ENCODE data around the gene INTS3. TPM values are rescaled to one million over a fixed set of nuclear protein-coding genes. Genes with fewer than 3 reads are reported as not detected.

INTS3 gene
- 10 to 100 TPM; 16.1 to 28.0 (median 19.9) TPM for total RNA-seq

- Histone ChIP-seq H3K4me3 (peak within 1 kb of the TSS; percentile 77 to 96 (median 88)), H3K27me3 (no peaks in the 10 kb centered on the region), H3K9me3 (no peaks in the 10 kb centered on the region), H3K36me3 (no peaks in the 10 kb centered on the region), H3K27ac (peak within 1 kb of the TSS; percentile 95 to 100 (median 98)), H3K4me1 (peaks cover 20 to 24% of the 10 kb centered on the region in 2 donors)
- intact Hi-C loops (cut with DNase I; ENCODE audit: low total_unique reads), result loop anchor here (1.0 to 5.0 kb wide), 2 partner anchors 22 to 55 kb away; partner anchors contain the start of gene ILF2
- peak; percentile 99 to 100 for ATAC-seq
- in situ Hi-C loops (cut with MboI; ENCODE audit: low sequenced_read_pairs in 4 of 4), result loop anchor here in 2 of 4 donors (25.0 kb wide), 2 partner anchors 140 to 365 kb away; partner anchors contain the start of gene S100A9 (in 1 of the 2)
- TF ChIP-seq CTCF (IDR thresholded peaks at IDR 0.05 in 4 of 5, conservative IDR thresholded peaks at IDR 0.05 in 1 of 5), result peak in 2 of 5 experiments; percentile 12 to 32
- TF ChIP-seq POLR2A (IDR thresholded peaks at IDR 0.05), result peak; percentile 42 to 52
- DNase-seq, result peak; percentile 100
These were observed at the start of gene INTS3 for GRCh38 chr1:153727463-153728304. Gene INTS3, plus strand, starts transcription at chr1:153728050. Its CDS starts 585 bp downstream, at chr1:153728635.

GRCh38 chr1:153678519-153679336, 49.1 kb upstream of the INTS3 start, which contains the start of gene NPR1:
Gene NPR1, plus strand, starts transcription at chr1:153678688. Its CDS starts 421 bp downstream, at chr1:153679109.
- Histone ChIP-seq H3K27ac (peak within 1 kb of the TSS; percentile 16 to 57 (median 52)), H3K36me3 (no peaks in the 10 kb centered on the region), H3K4me3 (peak within 1 kb of the TSS; percentile 45 to 70 (median 59)), H3K9me3 (no peaks in the 10 kb centered on the region), H3K4me1 (peaks cover 9 to 16% of the 10 kb centered on the region in 2 donors), H3K27me3 (peaks cover 20 to 27% (median 22%) of the 10 kb centered on the region in 3 donors)
- DNase-seq (peak in 1 of 2 donors; percentile 34), ATAC-seq (peak; percentile 46 to 62)
- intact Hi-C loops (cut with DNase I; ENCODE audit: low total_unique reads), result loop anchor here (1.0 to 2.0 kb wide), 2 partner anchors 71 to 94 kb away; no protein-coding TSS in a partner anchor
- TF ChIP-seq CTCF (IDR thresholded peaks at IDR 0.05 in 4 of 5, conservative IDR thresholded peaks at IDR 0.05 in 1 of 5) (no peak), POLR2A (IDR thresholded peaks at IDR 0.05) (no peak)
- in situ Hi-C loops (cut with MboI; ENCODE audit: low sequenced_read_pairs in 4 of 4), result loop anchor here (5.0 to 25.0 kb wide), 5 partner anchors 66 to 309 kb away; partner anchors contain the start of genes CREB3L4 (in 1 of the 4), JTB (in 1 of the 4), RAB13 (in 1 of the 4) and RPS27 (in 1 of the 4)

- no peak for TF ChIP-seq POLR2A (IDR thresholded peaks at IDR 0.05)
- peak in 2 of 5 experiments; percentile 26 to 40 for TF ChIP-seq CTCF (IDR thresholded peaks at IDR 0.05 in 4 of 5, conservative IDR thresholded peaks at IDR 0.05 in 1 of 5)
- Histone ChIP-seq H3K9me3 (no peaks in the 10 kb centered on the region), H3K4me3 (peak overlapping the region; percentile 45 to 70 (median 59)), H3K27ac (peak overlapping the region; percentile 16 to 57 (median 52)), H3K4me1 (peaks cover 9 to 16% of the 10 kb centered on the region in 2 donors), H3K36me3 (no peaks in the 10 kb centered on the region), H3K27me3 (peaks cover 20 to 27% (median 22%) of the 10 kb centered on the region in 3 donors)
- DNase-seq (no peak), ATAC-seq (peak in 1 of 2 donors; percentile 22)
- intact Hi-C loops (cut with DNase I; ENCODE audit: low total_unique reads) (loop anchor here (2.0 kb wide), 1 partner anchor 93 kb away; no protein-coding TSS in a partner anchor), in situ Hi-C loops (cut with MboI; ENCODE audit: low sequenced_read_pairs in 4 of 4) (loop anchor here (5.0 to 25.0 kb wide), 5 partner anchors 65 to 308 kb away; partner anchors contain the start of genes CREB3L4 (in 1 of the 4), JTB (in 1 of the 4), RAB13 (in 1 of the 4) and RPS27 (in 1 of the 4))
These were observed 48.3 kb upstream of the INTS3 start for GRCh38 chr1:153679337-153680119.
